Endothelial cell of umbilical vein (primary cell): ENCODE measurements around the gene TEKT5. TPM values are rescaled to one million over a fixed set of nuclear protein-coding genes. Genes with fewer than 3 reads are reported as not detected.

Source experiments
- BruUV-seq: library from RNA; stranded (reverse); fragments of 400-500 nt; replicated peaks from 2 replicates; lab custom pipeline; 2021; lab: Mats Ljungman, UMichigan
- CTCF ChIA-PET: fragments of 300-600, 350-600 bp; sonication (Branson Sonifier 250); formaldehyde crosslinking; loops from one replicate; lab custom pipeline; 2021; ENCODE audit warnings: antibody characterized with exemption, inconsistent platforms; lab: Charles Lee
- POLR2A ChIA-PET: fragments of 300-600, 350-600 bp; sonication (Branson Sonifier 250); formaldehyde crosslinking; loops from one replicate; lab custom pipeline; 2021; ENCODE audit warnings: antibody characterized with exemption, inconsistent platforms; lab: Charles Lee
- DNase-seq: peaks from one replicate; pipeline ENCODE4 v3.0.0-alpha.2; 2011; ENCODE audit warnings: low read depth, low spot score
- FAIRE-seq: peaks from 2 replicates; lab custom pipeline; 2011; peaks lifted over from hg19 to GRCh38; lab: Jason Lieb, UNC
- H2AFZ ChIP-seq: 2 replicates; pipeline ENCODE4 v1.6.0; 2012; ENCODE audit warnings: low read depth, low read length, control low read depth, inconsistent platforms
- H3K27ac ChIP-seq: 2 replicates; pipeline ENCODE4 v1.5.1; 2011; ENCODE audit warnings: low read depth, mild to moderate bottlenecking, control low read depth, low read length, moderate library complexity; ENCODE audit not compliant: insufficient read depth
- H3K27me3 ChIP-seq, 2 experiments: 2 replicates each; pipeline versions ENCODE4 v1.6.0 to v1.6.1; 2011; ENCODE audit warnings: low read length in 2 of 2, mixed read lengths in 1 of 2; ENCODE audit not compliant: control insufficient read depth in 2 of 2, insufficient read depth in 2 of 2
- H3K36me3 ChIP-seq, 2 experiments: 2 replicates in 1 of 2; 3 replicates in 1 of 2; pipeline ENCODE4 v1.5.1; 2011; ENCODE audit warnings: low read length in 2 of 2, mild to moderate bottlenecking in 1 of 2, moderate library complexity in 1 of 2; ENCODE audit not compliant: control insufficient read depth in 2 of 2, insufficient read depth in 2 of 2; ENCODE audit errors: extremely low read depth in 1 of 2
- H3K4me1 ChIP-seq: 3 replicates; pipeline ENCODE4 v1.5.1; 2011; ENCODE audit warnings: mild to moderate bottlenecking, low read length; ENCODE audit not compliant: control insufficient read depth, insufficient read depth; ENCODE audit errors: extremely low read depth
- H3K4me2 ChIP-seq: 2 replicates; pipeline ENCODE4 v1.6.1; 2011; ENCODE audit warnings: low read length, control low read depth, mixed read lengths; ENCODE audit not compliant: insufficient read depth
- H3K4me3 ChIP-seq, 3 experiments: fragments of 200-600 bp in 1 of 3; sonication (generic), shearing (Covaris generic) in 1 of 3; replicated peaks in 1 of 3; 2 replicates each; pipeline ENCODE4 v1.5.1; 2011 to 2016; ENCODE audit warnings: control low read depth in 3 of 3, low read length in 3 of 3, mild to moderate bottlenecking in 2 of 3, inconsistent platforms in 1 of 3, low read depth in 1 of 3, moderate library complexity in 1 of 3; ENCODE audit not compliant: insufficient read depth in 1 of 3
- H3K79me2 ChIP-seq: 2 replicates; pipeline ENCODE4 v1.6.0; 2012; ENCODE audit warnings: low read length, inconsistent platforms; ENCODE audit not compliant: control insufficient read depth, insufficient read depth
- H3K9ac ChIP-seq: replicated peaks from 2 replicates; pipeline ENCODE3; 2011; ENCODE audit warnings: low read length, control low read depth; ENCODE audit not compliant: insufficient read depth; ENCODE audit errors: extremely low read depth
- H3K9me1 ChIP-seq: replicated peaks from 3 replicates; pipeline ENCODE4 v1.6.0; 2011; ENCODE audit warnings: mild to moderate bottlenecking, low read length; ENCODE audit not compliant: control insufficient read depth, insufficient read depth; ENCODE audit errors: extremely low read depth
- H3K9me3 ChIP-seq: replicated peaks from 2 replicates; pipeline ENCODE4 v1.5.1; 2012; ENCODE audit warnings: low read length, inconsistent platforms; ENCODE audit not compliant: control insufficient read depth, insufficient read depth
- H4K20me1 ChIP-seq: replicated peaks from 2 replicates; pipeline ENCODE3; 2011; ENCODE audit warnings: mild to moderate bottlenecking, low read length; ENCODE audit not compliant: control insufficient read depth, insufficient read depth; ENCODE audit errors: extremely low read depth
- EZH2 ChIP-seq: IDR thresholded peaks from 2 replicates; pipeline ENCODE4 v1.6.1; 2012; ENCODE audit warnings: borderline replicate concordance, low read depth, mild to moderate bottlenecking, moderate library complexity, low read length, inconsistent platforms; ENCODE audit not compliant: severe bottlenecking
- FOS ChIP-seq: IDR thresholded peaks from 2 replicates; pipeline ENCODE4 v1.6.1; 2011; ENCODE audit warnings: mild to moderate bottlenecking, low read length, moderate library complexity, borderline replicate concordance; ENCODE audit not compliant: insufficient read depth
- GATA2 ChIP-seq: IDR thresholded peaks from 2 replicates; pipeline ENCODE4 v1.7.0; 2011; ENCODE audit warnings: low read depth, mild to moderate bottlenecking, moderate library complexity, mixed read lengths, low read length; ENCODE audit not compliant: insufficient read length, insufficient read depth
- JUN ChIP-seq: IDR thresholded peaks from 2 replicates; pipeline ENCODE4 v1.6.1; 2011; ENCODE audit warnings: borderline replicate concordance, low read depth; ENCODE audit not compliant: insufficient read length, insufficient read depth
- MAX ChIP-seq: IDR thresholded peaks from 2 replicates; pipeline ENCODE4 v1.6.1; 2011; ENCODE audit not compliant: insufficient read depth, insufficient read length
- MYC ChIP-seq: IDR thresholded peaks from one replicate; pipeline ENCODE4 v1.6.1; 2011; ENCODE audit warnings: mild to moderate bottlenecking, low read depth, low read length
- POLR2A ChIP-seq: IDR thresholded peaks from 2 replicates; pipeline ENCODE4 v1.6.1; 2012; ENCODE audit warnings: low read depth, mild to moderate bottlenecking, control low read depth, low read length
- POLR2AphosphoS5 ChIP-seq: IDR thresholded peaks from 2 replicates; pipeline ENCODE4 v1.6.1; 2012; ENCODE audit warnings: low read depth, mild to moderate bottlenecking, control low read depth, low read length, moderate library complexity; ENCODE audit not compliant: insufficient read depth
- dilution Hi-C: fragments of 300-500 bp; cut with MboI; formaldehyde crosslinking; loops from one replicate; pipeline ENCODE4 v1.15.0; 2019; ENCODE audit warnings: low sequenced_read_pairs; ENCODE audit not compliant: extremely low pct_ligation_motif_present
- intact Hi-C: fragments of 100-400 bp; cut with micrococcal nuclease; formaldehyde crosslinking; loops from one replicate; pipeline ENCODE4 v1.10.0; 2022
- polyA plus RNA-seq, 4 experiments: library from polyadenylated mRNA; depleted of rRNA in 3 of 4; stranded (reverse) in 3 of 4; unstranded in 1 of 4; fragments of >200 nt; gene quantifications; 2 replicates each; pipeline versions ENCODE4 v1.2.1 to v1.2.3, GENCODE V29; 2011 to 2012; ENCODE audit warnings: missing spikeins in 1 of 4
- total RNA-seq: library from RNA; stranded (reverse); gene quantifications from 2 replicates; pipeline ENCODE4 v1.2.3, GENCODE V29; 2021
- TF ChIP-seq, protein P1 (sequence below), 2 donors: IDR thresholded peaks; 1 replicate in 1 of 2; 2 replicates in 1 of 2; pipeline ENCODE4 v1.5.1; 2011; ENCODE audit warnings: low read length in 2 of 2, mild to moderate bottlenecking in 2 of 2, moderate library complexity in 2 of 2, control low read depth in 1 of 2, inconsistent platforms in 1 of 2, low read depth in 1 of 2; ENCODE audit not compliant: insufficient read depth in 1 of 2; ENCODE audit errors: extremely low read depth in 1 of 2

TEKT5 gene
- total and polyA plus RNA-seq, 2 donors (not counting 3 experiments of a cell fraction or from before 2014, with no cell fraction given) = not detected

DNA sequence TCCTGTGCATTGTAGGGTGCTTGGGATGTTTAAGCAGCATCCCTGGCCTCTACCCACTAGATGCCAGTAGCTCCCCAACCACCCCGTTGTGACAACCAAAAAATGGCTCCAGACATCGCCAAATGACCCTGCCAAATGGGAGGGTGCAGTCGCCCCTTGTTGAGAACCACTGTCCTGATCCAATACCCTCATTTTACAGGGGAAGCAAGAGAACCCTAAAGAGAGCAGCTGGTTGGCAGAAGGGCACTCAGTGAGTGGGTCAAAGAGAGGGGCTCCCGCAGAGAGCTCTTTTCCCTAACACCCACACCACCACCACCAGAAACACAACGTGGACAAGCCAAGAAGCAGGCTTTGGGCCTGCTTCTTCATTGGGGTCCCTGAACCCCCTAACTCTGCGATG, 18.4 kb downstream of the TEKT5 start:
- dilution Hi-C loops = no loop called here
- CTCF ChIA-PET = no interaction called here

More for the DNA sequence above, 18.4 kb downstream of the TEKT5 start:
- H3K27ac ChIP-seq = no peak overlapping the region
- H3K27me3 ChIP-seq = no peaks in the 10 kb centered on the region
- no peak overlapping the region for H2AFZ ChIP-seq
- no peaks in the 10 kb centered on the region for H3K36me3 ChIP-seq
- no peaks in the 10 kb centered on the region for H3K9me3 ChIP-seq
- no peak overlapping the region for H3K9ac ChIP-seq
- no peak for DNase-seq
- BruUV-seq = no TSS peak
- TF ChIP-seq EZH2 (no peak), MAX (no peak), JUN (no peak), POLR2A (no peak), GATA2 (no peak), POLR2AphosphoS5 (no peak), MYC (no peak), FOS (no peak)
- TF ChIP-seq, protein P1, sequence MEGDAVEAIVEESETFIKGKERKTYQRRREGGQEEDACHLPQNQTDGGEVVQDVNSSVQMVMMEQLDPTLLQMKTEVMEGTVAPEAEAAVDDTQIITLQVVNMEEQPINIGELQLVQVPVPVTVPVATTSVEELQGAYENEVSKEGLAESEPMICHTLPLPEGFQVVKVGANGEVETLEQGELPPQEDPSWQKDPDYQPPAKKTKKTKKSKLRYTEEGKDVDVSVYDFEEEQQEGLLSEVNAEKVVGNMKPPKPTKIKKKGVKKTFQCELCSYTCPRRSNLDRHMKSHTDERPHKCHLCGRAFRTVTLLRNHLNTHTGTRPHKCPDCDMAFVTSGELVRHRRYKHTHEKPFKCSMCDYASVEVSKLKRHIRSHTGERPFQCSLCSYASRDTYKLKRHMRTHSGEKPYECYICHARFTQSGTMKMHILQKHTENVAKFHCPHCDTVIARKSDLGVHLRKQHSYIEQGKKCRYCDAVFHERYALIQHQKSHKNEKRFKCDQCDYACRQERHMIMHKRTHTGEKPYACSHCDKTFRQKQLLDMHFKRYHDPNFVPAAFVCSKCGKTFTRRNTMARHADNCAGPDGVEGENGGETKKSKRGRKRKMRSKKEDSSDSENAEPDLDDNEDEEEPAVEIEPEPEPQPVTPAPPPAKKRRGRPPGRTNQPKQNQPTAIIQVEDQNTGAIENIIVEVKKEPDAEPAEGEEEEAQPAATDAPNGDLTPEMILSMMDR (IDR thresholded peaks at IDR 0.05; ENCODE audit: extremely low read depth in 1 of 2, insufficient read depth in 1 of 2, low read depth in 1 of 2, low read length in 2 of 2) = no peak
- H4K20me1 ChIP-seq = no peaks in the 10 kb centered on the region
- H3K4me1 ChIP-seq = no peaks in the 10 kb centered on the region
- H3K4me2 ChIP-seq = no peak overlapping the region
- POLR2A ChIA-PET = no interaction called here
- no peak for FAIRE-seq
- H3K4me3 ChIP-seq = no peak overlapping the region
- intact Hi-C loops = no loop called here
- no peaks in the 10 kb centered on the region for H3K79me2 ChIP-seq
- no peaks in the 10 kb centered on the region for H3K9me1 ChIP-seq
